ENCODE results near the gene KRT31. TPM values are rescaled to one million over a fixed set of nuclear protein-coding genes. Genes with fewer than 3 reads are reported as not detected.

Gene KRT31
- total and polyA plus RNA-seq, 2 donors (not counting 1 experiment from before 2014, with no cell fraction given), result not detected

DNA sequence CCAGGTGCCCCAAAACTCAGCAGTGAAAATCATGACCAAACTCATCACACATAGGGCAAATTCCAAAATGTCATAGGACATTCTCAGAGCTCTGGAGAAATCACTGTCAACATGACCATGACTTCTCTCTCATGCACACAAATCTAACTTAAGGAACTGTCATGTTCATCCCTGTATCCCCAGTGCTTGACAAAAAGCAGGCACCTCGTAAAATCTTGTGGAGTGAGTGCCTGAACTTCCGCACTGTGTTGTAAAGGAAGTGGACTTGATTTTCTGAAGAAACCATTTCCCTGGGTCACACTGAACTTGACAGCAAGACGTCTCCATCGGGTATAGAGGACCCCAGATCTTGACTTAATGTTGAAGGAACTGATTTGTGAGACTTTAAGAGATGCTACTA is 24.2 kb upstream of the KRT31 start:
- Histone ChIP-seq H3K27me3 (replicated peaks in 1 of 4; ENCODE audit: control extremely low read depth in 1 of 4, control insufficient read depth in 3 of 4, insufficient read depth in 4 of 4, low read length in 3 of 4) (peaks cover 0 to 3% (median 0%) of the 10 kb centered on the region in 4 experiments), H3K36me3 (replicated peaks in 1 of 2; ENCODE audit: control extremely low read depth in 1 of 2, control insufficient read depth in 1 of 2, extremely low read depth in 1 of 2, insufficient read depth in 2 of 2, low read length in 1 of 2) (no peaks in the 10 kb centered on the region), H3K79me2 (ENCODE audit: control insufficient read depth, insufficient read depth, low read length) (no peaks in the 10 kb centered on the region), H3K4me2 (replicated peaks; ENCODE audit: low read depth, low read length, poor library complexity, severe bottlenecking) (no peak overlapping the region), H4K20me1 (ENCODE audit: control insufficient read depth, insufficient read depth, low read length, poor library complexity, severe bottlenecking) (no peaks in the 10 kb centered on the region), H2AFZ (ENCODE audit: insufficient read depth, low read depth, low read length, poor library complexity, severe bottlenecking) (no peak overlapping the region), H3K9ac (ENCODE audit: low read length) (no peak overlapping the region), H3K4me3 (ENCODE audit: control extremely low read depth in 1 of 5, extremely low read depth in 1 of 5, insufficient read depth in 1 of 5, low read depth in 2 of 5, low read length in 4 of 5) (no peak overlapping the region), H3K27ac (ENCODE audit: low read length in 2 of 2) (no peak overlapping the region), H3K9me3 (ENCODE audit: control extremely low read depth in 1 of 3, control insufficient read depth in 2 of 3, insufficient read depth in 1 of 3, low read length in 2 of 3) (no peaks in the 10 kb centered on the region), H3K4me1 (ENCODE audit: control insufficient read depth in 2 of 2, insufficient read depth in 2 of 2, low read length in 2 of 2) (no peaks in the 10 kb centered on the region)
- Mint-ChIP-seq H3K4me1 (no peaks in the 10 kb centered on the region), H3K27me3 (peaks cover 7% of the 10 kb centered on the region), H3K4me3 (no peak overlapping the region), H3K27ac (no peak overlapping the region), H3K9me3 (ENCODE audit: insufficient read depth) (no peaks in the 10 kb centered on the region)
- DNase-seq (no peak), ATAC-seq (ENCODE audit: low read depth) (no peak)
- 66% methylated on average over 4 of the region's 4 CpGs for WGBS (ENCODE audit: insufficient coverage)
- ChIA-PET CTCF (no interaction called here), POLR2A (no interaction called here)
- intact Hi-C loops (cut with micrococcal nuclease), result no loop called here
- no peak for TF ChIP-seq EZH2 (IDR thresholded peaks at IDR 0.05; ENCODE audit: borderline replicate concordance, insufficient read depth, low read depth, low read length, poor library complexity, severe bottlenecking)

DNA sequence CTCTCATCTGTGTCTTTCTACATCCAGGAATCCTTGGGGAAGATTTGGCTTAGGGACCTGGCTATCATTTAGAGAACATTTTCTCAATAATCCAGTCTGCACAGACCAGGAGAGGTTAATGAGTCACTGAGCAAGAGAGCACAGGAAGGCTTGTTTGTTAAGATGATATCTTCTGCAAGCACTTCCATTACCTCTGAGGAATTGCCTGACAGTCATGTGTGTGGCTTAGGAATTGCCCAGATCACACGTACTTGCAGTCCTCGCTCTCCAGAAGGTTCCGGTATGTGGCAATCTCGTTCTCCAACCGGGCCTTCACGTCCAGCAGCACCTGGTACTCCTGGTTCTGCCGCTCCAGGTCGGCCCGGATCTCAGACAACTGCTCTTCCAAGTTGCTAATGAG is 23.7 kb upstream of the KRT31 start:
- Histone ChIP-seq H2AFZ (ENCODE audit: insufficient read depth, low read depth, low read length, poor library complexity, severe bottlenecking) (no peak overlapping the region), H3K4me1 (ENCODE audit: control insufficient read depth in 2 of 2, insufficient read depth in 2 of 2, low read length in 2 of 2) (no peaks in the 10 kb centered on the region), H3K27me3 (replicated peaks in 1 of 4; ENCODE audit: control extremely low read depth in 1 of 4, control insufficient read depth in 3 of 4, insufficient read depth in 4 of 4, low read length in 3 of 4) (peaks cover 0 to 3% (median 0%) of the 10 kb centered on the region in 4 experiments), H3K36me3 (replicated peaks in 1 of 2; ENCODE audit: control extremely low read depth in 1 of 2, control insufficient read depth in 1 of 2, extremely low read depth in 1 of 2, insufficient read depth in 2 of 2, low read length in 1 of 2) (no peaks in the 10 kb centered on the region), H3K4me2 (replicated peaks; ENCODE audit: low read depth, low read length, poor library complexity, severe bottlenecking) (no peak overlapping the region), H3K9ac (ENCODE audit: low read length) (no peak overlapping the region), H3K9me3 (ENCODE audit: control extremely low read depth in 1 of 3, control insufficient read depth in 2 of 3, insufficient read depth in 1 of 3, low read length in 2 of 3) (no peaks in the 10 kb centered on the region), H3K4me3 (ENCODE audit: control extremely low read depth in 1 of 5, extremely low read depth in 1 of 5, insufficient read depth in 1 of 5, low read depth in 2 of 5, low read length in 4 of 5) (no peak overlapping the region), H3K79me2 (ENCODE audit: control insufficient read depth, insufficient read depth, low read length) (no peaks in the 10 kb centered on the region), H3K27ac (ENCODE audit: low read length in 2 of 2) (no peak overlapping the region), H4K20me1 (ENCODE audit: control insufficient read depth, insufficient read depth, low read length, poor library complexity, severe bottlenecking) (no peaks in the 10 kb centered on the region)
- POLR2A ChIA-PET, result no interaction called here
- Mint-ChIP-seq H3K27ac (no peak overlapping the region), H3K4me1 (no peaks in the 10 kb centered on the region), H3K4me3 (no peak overlapping the region), H3K27me3 (peaks cover 6% of the 10 kb centered on the region), H3K9me3 (ENCODE audit: insufficient read depth) (no peaks in the 10 kb centered on the region)
- no peak for TF ChIP-seq EZH2 (IDR thresholded peaks at IDR 0.05; ENCODE audit: borderline replicate concordance, insufficient read depth, low read depth, low read length, poor library complexity, severe bottlenecking)
- TF ChIP-seq, protein P1, sequence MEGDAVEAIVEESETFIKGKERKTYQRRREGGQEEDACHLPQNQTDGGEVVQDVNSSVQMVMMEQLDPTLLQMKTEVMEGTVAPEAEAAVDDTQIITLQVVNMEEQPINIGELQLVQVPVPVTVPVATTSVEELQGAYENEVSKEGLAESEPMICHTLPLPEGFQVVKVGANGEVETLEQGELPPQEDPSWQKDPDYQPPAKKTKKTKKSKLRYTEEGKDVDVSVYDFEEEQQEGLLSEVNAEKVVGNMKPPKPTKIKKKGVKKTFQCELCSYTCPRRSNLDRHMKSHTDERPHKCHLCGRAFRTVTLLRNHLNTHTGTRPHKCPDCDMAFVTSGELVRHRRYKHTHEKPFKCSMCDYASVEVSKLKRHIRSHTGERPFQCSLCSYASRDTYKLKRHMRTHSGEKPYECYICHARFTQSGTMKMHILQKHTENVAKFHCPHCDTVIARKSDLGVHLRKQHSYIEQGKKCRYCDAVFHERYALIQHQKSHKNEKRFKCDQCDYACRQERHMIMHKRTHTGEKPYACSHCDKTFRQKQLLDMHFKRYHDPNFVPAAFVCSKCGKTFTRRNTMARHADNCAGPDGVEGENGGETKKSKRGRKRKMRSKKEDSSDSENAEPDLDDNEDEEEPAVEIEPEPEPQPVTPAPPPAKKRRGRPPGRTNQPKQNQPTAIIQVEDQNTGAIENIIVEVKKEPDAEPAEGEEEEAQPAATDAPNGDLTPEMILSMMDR (IDR thresholded peaks at IDR 0.05), result no peak
- intact Hi-C loops (cut with micrococcal nuclease), result no loop called here
- WGBS (ENCODE audit: insufficient coverage), result 74% methylated on average over 9 of the region's 9 CpGs
- no peak for ATAC-seq (ENCODE audit: low read depth)
- CTCF ChIA-PET, result no interaction called here
- DNase-seq, result no peak

Data from B cell (primary cell).